Fibroblast of skin of right biceps (primary cell): ENCODE measurements around the gene COX8A.
A peak's percentile ranks its signal among the peaks of the same experiment; 100 is the strongest.
"Not testable (repeated sequence)": the region's sequence is repeated elsewhere in the genome, so short reads cannot be mapped to it uniquely, and the experiment has no call there.

ENCODE experiments used
- DNase-seq: peaks from one replicate; pipeline ENCODE4 v3.0.0-alpha.2; 2013

Gene COX8A

DNA sequence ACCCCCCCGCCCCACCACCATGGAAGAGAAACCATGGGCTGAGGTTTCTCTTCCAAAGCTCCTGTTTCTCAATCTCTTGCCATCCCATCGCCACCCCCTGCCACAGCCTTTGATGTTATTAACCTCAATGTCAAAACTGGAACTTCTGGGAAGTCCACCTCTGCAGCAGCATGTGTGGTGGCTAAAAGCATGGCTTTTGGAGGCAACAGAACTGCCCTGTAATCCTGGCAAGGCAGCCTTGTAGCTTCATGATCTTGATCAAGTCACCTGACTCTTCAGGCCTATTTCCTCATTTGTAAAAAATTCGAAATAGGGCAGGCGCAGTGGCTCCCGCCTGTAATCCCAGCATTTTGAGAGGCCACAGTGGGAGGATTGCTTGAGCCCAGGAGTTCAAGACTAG lies 3.5 kb upstream of the COX8A start:
- DNase-seq = no peak

DNA sequence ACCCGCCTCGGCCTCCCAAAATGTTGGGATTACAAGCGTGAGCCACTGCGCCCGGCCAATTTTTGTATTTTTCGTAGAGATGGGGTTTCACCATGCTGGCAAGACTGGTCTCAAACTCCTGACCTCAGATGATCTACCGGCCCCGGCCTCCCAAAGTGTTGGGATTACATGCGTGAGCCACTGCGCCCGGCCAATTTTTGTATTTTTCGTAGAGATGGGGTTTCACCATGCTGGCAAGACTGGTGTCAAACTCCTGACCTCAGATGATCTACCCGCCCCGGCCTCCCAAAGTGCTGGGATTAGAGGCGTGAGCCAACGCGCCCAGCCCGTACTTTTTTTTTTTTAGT lies 535 bp upstream of the COX8A start:
- not testable (repeated sequence) for DNase-seq

DNA sequence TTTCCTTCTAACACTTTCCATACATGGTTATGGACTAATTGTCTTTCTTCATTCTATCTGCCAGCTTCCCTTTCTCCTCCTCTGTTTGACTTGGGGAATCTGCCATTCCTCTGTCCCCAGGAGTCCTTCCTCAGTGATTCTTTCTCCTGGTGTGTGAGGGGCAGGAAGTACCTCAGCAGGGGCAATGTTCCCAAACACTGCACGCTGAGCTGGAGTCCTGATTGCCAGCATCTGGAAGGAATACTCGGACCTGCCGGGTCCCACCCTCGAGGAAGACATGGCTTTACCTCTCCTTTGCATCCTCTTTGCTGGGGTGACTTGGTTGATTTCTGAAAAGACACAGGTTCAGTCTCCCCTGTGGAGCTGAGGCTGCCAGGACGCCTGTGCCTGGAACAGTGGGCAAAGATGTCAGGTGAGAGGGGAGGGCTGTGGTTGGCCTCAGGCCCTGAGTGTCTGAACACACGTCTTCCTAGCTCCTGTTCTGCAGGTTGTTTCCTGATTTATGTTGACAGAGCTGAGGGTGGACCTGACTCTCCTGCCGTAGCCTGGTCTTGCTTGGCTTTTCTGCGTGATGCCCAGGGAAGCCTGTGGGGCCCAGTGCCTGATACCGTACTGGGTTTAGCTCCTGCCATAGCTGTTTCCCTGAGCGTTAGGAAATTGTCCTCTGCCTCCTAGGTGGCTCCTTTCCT lies 4.3 kb downstream of the COX8A start:
- DNase-seq = no peak

DNA sequence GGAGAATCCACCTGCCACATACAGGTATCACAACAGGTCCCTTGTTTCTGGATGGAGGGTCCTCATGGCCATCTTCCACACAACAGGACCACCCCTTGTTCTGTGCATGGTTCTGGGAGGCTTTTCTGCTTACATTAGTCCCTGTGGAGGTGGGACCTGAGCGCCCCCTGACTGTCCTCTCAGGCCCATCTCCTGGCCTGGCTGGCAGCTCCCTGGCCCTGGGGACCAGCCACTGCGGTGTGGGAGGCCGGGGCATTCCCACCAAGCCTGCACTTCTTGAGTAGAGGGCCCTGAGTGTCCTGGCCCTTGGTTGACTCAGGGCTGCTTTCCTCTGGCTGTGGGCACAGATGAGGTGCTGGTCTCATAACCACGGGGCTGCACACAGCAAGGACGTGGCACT lies 5.0 kb downstream of the COX8A start:
- no peak for DNase-seq

DNA sequence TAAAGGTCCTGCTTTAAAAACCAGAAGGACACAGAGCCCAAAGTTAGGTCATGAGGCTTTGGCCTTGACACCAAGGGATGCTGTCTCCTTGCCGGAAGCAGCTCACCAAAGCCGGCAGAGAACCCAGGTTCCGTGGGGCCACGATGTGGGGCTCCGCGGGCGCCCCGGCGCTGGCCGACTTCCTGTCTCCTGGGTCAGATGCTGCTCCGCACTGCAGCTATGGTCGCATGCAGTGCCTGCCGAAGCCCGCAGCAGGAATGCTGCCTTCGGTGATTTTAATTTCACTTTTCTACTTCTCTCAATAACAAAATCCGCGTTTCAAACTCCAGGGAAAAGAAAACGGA lies 11.4 kb downstream of the COX8A start:
- DNase-seq = peak; percentile 20

DNA sequence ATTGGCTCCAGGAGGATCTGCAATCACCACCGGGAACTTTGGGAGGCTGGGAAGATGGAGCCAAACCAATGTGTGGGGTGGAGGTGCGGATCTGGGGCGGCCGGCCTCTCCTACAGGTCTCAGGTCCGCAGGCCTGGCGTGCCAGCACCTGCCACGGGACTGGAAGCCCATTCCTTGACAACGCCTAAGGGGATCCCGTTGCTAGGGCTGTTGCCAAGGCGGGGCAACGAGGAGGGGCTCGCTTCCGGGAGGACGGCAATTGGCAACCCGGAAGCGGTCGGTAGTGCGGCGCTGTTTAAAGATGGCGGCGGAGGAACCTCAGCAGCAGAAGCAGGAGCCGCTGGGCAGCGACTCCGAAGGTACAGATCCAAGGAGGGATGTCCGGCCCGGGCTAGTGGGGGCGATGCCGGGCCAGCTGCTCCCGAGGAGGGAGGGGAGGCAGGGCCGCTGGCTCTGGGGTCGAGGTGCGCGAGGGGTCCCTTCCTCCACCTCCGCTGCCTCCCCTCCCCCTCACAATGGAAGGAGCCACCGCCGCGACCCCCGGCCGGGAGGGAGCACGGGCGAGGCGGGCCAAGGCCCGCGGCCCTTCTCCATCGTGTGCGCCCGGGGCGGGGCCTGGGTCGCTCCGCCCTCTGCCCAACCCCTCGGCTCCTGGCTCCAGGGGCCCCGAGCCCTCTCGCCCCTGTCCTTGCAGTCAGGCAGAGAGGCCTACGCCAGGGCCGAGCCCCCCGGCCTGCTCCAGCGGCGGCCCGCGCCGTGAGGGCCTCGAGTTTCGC lies 11.9 kb downstream of the COX8A start, which contains the start of gene OTUB1:
OTUB1 (plus strand) TSS at position 283 of the 776 bp plus-strand sequence; CDS start at position 302, 19 bp downstream.
- DNase-seq = peak; percentile 87

DNA sequence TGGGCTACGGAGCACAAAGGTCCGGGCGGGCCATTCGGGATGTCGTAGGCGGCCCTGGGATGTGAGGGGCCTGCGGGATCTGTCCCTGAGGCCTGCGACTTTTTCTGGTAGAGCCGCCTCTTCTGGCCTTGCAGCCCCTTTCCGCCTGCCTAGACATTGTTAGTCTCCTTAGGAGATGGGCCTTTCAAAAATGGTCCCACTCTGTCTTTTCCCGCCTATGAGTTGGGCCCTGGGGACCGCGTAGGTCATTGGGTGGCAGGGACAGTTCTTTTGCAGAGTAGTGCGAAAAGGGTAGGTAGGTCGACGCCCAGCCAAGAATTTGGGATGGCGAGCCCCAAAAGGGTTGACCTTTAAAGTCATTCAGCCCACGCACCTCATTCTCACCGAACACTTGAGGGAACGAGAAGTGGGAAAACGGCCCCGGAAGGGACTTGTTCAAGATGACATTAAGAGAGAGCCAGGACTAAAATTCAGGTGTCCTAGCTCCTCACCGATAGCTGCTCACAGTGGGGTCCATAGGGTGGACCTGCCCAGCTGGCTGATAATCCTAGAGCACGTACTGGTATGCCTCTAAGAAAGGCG lies 12.6 kb downstream of the COX8A start:
- no peak for DNase-seq

DNA sequence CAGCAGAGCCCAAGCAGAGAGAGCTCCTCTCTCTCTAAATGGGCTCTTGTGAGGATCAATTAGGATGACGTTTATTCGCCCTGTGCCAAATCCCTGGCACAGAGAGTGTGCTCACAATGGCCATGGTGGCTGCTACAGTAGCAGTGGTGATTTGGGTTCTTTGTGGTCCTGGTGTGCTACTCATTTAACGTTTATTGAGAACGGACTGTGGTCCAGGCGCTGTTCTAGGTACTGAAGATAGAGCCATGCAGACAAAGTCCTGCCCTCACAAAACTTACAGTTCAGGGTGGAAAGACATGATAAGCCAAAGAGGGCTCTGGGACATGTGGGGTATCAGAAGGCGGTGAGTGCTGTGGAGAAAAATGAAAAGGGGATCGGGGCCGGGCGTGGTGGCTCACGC lies 17.1 kb downstream of the COX8A start:
- no peak for DNase-seq

DNA sequence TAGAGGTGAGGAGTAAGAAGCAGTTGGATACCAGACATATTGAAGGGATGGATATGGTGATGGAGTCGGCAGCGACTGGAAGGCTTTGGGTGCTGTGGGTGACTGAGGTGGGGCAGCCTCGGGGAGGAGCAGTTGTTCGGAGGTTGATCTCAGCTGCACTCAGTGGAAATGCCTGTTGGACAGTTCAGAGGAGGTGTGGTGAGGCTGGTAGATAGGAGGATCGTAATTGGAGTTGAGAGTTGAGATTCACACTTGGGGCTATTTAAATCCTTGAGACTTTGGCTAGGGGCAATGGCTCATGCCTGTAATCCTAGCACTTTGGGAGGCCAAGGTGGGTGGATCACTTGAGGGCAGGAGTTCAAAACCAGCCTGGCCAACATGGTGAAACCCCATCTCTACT lies 18.7 kb downstream of the COX8A start:
- DNase-seq = no peak

DNA sequence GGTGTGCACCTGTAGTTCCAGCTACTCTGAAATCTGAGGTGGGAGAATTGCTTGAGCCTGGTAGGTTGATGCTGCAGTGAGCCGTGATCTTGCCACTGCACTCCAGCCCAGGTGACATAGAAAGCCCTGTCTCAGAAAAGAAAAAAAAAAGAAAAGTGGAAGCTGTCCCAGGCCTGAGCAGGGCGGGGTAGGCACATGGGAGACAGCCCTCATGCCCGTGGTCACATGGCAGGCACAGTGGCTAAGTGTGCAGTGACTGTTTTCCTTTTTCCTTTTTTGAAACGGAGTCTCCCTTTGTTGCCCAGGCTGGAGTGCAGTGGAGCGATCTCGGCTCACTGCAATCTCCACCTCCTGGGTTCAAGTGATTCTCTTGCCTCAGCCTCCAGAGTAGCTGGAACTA lies 19.6 kb downstream of the COX8A start:
- DNase-seq = no peak

DNA sequence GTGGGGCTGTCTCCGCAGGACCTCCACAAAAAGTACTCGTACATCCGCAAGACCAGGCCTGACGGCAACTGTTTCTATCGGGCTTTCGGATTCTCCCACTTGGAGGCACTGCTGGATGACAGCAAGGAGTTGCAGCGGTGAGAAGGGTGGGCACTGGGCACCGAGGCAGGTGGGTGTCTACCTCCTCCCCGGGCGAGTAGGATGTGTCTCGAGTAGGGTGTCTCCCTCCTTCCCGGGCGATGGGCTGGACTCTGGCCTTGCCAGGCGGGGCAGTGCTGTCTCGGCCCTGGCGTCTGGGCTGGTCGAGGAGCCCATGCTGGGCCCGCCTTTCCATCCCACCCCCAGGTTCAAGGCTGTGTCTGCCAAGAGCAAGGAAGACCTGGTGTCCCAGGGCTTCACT lies 22.1 kb downstream of the COX8A start:
- no peak for DNase-seq

DNA sequence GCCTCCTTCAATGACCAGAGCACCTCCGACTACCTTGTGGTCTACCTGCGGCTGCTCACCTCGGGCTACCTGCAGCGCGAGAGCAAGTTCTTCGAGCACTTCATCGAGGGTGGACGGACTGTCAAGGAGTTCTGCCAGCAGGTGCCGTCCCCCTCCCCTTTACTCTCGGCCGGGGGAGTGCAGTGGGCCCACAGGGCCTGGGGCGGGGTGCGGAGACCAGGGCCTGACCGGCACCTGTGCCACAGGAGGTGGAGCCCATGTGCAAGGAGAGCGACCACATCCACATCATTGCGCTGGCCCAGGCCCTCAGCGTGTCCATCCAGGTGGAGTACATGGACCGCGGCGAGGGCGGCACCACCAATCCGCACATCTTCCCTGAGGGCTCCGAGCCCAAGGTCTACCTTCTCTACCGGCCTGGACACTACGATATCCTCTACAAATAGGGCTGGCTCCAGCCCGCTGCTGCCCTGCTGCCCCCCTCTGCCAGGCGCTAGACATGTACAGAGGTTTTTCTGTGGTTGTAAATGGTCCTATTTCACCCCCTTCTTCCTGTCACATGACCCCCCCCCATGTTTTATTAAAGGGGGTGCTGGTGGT lies 22.8 kb downstream of the COX8A start:
- DNase-seq = no peak

DNA sequence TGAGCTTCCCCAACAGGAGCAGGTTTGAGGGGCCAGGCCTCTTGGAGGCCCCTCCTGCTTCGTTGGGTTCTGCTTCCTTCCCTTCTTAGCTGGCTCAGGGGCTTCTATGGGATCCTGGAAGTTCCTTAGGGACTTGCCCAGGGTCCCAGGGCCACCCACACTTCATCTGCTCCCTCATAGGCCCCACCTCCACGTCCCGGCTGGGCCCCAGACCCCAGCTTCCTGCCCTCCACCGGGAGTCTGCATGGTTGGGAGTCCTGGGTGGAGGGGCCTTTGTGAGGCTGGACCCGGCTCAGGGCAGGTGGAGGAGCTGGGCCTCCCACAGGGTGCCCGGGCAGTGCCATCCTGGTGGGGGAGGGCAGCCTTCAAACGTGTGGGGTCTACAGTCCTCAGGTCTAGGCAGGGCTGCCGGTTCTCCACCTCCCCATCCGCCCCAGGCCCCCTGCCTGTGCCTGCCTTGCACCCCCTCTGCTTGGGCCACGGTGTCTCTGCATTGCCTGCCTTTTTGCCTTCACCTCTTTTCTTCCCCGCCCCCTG lies 23.4 kb downstream of the COX8A start:
- no peak for DNase-seq

DNA sequence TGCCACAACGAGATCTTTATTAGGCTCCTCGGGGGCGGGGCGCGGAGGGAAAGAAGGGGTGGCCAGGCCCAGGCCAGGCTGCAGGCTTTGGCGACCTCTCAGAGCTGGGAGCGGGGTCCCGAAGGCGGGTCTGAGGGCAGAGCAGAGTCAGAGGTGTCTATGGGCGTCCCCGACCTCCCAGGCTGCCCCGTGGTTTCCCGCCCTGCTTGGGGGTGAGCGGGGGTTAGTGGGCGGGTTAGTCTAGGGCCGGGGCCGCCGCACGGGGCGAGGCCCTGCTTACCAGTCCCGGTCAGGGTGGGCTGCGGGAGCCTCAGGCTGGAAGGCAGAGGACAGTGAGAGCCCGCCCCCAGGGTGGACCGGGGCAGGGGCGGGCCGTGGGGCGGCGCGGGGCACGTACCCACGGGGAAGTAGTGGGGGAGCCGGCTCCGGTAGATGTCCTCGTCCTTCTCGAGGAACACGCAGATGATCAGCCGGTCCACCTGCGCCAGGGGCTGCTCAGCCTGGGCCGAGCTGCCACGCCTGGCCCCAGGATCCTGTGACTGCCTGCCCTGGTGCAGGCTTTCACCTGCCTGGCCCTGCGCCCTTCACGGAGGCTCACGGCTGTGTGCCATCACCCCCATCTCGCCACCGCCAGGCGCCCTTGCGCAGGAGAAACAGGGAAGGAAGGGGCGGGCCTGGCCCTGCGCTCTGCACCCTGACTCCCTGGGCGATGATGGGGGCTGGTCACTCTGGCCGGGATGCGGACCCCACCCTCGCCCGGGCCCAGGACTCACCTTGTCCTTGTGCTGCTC lies 24.3 kb downstream of the COX8A start:
- no peak for DNase-seq

DNA sequence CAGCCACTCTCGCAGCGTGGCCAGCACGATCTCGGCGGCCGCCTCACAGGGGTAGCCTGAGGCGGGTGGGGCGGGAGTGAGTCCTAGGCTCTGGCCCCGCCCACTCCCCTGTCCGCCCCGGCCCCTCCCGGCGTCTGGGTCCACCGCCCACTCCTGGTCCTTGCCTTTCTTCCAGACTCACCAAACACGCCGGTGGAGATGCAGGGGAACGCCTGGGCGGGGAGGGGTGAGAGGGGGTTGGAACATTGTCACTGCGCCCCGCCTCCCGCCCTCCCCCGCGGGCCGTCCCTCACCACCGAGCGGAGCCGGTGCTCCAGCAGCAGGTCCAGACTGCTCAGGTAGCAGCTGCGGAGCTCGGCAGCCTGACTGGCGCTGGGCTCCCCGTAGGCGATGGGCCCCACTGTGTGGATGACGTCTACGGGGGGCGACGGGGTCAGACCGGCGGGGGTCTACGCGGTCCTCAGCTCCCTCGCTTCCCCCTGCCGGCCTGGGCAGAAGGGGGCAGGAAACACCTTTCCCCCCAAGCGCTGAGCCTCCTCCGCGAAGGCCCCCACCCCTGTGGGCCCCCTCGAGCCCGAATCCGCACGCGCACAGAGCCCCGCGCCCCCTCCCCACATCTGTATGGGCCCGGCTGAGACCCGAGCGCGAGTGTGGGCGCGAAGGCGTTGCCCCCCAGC lies 25.1 kb downstream of the COX8A start:
- DNase-seq = peak; percentile 67

DNA sequence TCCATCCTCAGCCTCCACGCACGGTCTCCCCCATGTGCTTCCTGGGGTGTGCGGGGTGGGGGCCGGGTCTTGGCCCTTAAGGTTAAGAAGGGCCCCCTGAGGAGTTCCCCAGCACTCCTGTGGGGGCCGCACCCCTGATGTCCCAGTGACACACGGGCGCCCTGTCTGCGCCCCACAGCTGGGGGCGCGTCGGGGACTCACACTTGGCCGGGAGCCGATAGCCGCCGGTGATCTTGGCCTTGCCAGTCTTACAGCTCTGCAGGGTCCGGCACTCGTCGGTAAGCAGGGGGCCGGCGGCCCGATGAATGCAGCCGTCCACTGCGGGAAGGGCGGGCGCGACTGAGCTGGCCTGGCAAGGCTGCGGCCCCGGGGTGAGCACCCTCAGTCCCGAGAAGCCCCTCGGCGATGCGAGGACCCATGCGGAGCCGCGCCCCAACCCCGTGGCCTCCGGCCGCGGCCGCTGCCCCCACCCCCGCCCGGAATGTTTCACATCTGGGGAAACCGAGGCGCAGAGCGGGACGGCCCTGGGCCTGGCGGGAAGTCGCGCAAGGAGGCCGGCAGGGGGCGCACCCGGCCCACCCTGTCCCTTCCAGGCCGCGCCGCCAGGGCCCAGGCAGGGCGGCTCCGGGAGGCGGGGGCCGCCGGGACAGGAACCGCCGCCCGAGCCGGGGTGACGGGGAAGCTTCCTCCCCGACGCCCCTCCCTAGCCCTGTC lies 25.8 kb downstream of the COX8A start:
- peak; percentile 77 for DNase-seq

DNA sequence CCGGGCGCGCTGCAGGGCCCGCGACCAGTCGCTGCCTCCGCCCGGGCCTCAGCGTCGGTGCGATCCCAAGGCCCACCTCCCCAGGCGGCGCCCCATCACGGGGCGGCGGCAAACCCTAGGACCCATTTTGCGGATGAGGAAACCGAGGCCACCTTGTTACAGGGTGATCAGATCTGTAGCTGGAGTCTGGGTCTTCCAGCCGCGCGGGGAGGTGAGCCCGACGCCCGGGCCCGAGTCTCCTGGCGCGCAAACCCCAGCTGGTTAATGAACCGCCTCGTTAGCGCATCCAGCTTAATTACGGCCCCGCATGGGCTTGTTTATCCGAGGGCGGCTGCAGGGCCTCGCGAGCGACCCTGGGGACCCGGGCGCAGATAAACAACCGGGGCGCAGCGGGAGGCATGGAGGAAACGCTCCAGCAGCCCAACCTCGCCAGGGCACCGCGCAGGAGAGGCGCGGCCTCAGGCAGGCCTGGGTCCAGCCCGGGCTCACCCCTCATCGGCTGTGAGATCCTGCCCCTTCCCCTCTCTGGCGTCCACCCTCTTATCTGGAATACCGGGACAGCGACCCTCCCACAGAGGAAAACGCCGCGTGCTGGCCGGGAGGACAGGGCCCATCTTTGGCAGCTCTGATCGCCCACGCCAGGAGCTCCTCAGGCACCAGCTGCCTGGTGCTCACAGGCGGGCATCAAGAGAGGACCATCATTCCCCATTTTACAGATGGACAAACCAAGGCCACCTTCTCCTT lies 26.5 kb downstream of the COX8A start:
- DNase-seq = no peak

DNA sequence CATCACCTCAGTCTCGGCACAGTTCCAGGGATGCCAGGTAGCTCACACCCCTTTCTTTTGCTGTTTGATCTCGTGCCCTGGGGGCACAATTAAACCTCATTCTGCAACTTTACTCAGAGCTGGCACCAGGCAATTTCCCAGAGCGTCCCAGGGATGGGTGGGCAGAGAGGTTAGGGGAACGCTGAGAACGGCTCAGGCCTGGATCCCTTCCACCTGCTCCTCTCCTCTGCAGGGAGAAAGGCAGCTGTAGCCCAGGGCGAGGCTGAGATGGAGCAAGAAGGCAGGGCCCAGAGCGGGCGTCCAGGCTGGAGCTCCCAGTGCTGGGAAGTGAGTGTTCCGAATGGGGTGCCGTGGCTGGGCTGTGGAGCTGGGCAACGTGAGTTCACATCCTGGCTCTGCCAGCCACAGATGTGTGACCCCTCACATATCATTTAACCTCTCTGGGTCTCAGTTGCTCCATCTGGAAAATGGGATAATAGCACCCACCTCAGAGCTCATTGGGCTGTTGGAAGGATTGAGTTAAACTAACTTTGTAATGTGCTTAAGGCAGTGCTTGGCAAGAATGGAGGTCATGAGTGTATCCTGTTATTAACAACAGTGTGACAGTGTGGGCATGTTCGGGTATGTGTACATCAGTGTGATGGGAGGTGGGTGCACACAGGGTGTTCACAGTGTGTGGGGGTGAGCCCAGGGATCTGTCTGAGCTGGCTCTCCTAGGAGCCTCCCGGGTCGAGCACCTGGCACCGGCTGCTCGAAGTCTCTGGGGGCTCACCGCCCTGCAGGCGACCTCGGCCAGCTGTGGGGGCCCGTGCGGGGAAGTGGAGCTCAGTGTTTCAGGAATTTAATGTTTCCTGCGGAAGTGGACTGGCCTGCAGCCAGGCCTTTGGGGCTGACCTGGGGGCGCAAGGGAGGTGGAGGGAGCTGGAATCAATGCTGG lies 27.3 kb downstream of the COX8A start:
- peak; percentile 59 for DNase-seq

DNA sequence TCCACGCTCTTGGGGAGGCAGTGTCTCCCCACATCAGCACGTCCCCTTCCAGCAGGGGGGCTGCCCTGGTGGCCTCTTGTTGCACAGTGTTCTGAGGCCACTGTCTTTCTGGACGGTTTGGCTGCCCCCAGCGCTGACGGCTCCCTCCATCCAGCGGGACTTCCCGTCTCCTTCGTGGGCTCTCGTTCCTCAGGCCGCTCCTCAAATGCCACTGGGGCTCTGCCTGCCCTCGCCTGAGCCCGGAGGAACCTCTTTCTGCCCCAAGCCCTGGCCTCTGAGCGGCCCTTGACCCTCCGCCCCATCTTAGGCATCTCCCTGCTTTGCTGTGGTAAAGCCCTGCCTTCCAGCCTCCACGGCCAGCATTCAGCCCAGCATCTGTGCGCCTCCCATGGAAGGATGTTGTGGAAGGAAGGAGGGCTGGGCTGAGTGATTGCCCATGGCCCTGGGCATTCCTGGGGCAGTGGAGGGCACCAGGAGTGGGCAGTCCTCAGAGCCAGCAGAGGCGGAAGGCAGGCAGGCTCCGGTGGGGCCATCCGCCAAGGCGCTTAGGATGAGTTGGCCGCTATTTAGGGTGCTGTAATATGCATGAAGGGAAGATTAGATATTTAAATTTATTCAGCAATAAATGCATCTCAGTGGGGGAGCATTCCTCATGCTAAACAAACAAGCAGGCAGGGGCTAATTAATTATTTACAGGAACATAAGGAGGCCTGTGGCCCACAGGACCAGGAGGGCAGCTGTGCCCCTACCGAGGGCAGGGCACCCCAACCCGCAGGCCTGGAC lies 29.6 kb downstream of the COX8A start:
- DNase-seq = peak; percentile 32
